Ureter (tissue), 1 donor: ENCODE results near the gene PTPRB. TPM values are rescaled to one million over a fixed set of nuclear protein-coding genes. Genes with fewer than 3 reads are reported as not detected.
A peak's percentile ranks its signal among the peaks of the same experiment; 100 is the strongest.

Experiments used
- DNase-seq: peaks from one replicate; pipeline ENCODE4 v3.0.0-alpha.2; 2020; ENCODE audit warnings: low spot score
- total RNA-seq: library from RNA; stranded (reverse); gene quantifications from one replicate; pipeline ENCODE4 v1.2.4, GENCODE V29; 2023
- donor health status: DM: yes; HTN: yes; CAD: no.

Gene PTPRB
- 28.6 TPM for total RNA-seq

- DNase-seq, result no peak
These were observed at the start of gene PTPRB for GRCh38 chr12:70637303-70638085. PTPRB (minus strand) TSS chr12:70637429; CDS start chr12:70637395, 34 bp downstream.

DNA sequence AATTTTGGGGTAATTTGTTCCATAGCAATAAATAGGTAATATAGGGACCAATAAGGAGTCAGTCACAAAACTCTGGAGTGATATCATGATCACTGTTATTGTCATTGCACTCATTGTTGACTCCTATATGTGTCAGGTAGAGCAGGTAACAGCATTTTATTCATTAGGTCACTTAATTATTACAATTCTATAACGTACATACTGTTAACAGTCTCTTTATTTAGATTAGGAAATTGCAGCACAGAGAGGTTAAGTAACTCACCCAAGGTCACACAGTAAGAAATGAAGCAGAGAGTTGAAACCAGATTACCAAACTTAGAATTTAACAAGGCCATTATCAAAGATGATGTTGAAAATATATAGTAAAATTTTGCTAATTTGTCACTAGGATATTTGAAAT lies 49.7 kb upstream of the PTPRB start:
- DNase-seq, result no peak

- no peak for DNase-seq
These were observed 49.1 kb upstream of the PTPRB start for GRCh38 chr12:70686299-70686698.

GRCh38 chr12:70683976-70684375 lies 46.7 kb upstream of the PTPRB start:
- no peak for DNase-seq

- DNase-seq, result no peak
These were observed 34.5 kb upstream of the PTPRB start for GRCh38 chr12:70671698-70672097.

DNA sequence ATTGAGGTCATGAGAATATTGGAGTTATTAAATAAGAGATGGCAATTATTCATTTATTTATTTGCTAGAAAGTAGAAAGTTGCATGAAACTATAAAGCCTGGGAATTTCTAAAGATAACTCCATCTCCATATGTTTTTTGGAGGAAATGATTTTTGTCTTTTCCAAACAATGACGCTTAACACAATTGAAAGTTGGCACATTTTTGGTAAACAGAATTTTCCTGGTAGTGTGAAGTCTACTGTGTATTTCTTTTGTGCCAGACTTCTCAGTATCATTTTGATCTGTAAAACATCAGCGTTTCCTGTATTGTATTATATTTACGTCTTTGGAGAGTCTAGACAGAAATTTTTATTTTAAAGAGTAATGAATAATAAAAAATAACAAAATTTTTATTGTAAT lies 33.7 kb upstream of the PTPRB start:
- no peak for DNase-seq

GRCh38 chr12:70667253-70667652 lies 30.0 kb upstream of the PTPRB start:
- DNase-seq, result no peak

GRCh38 chr12:70666364-70666763 lies 29.1 kb upstream of the PTPRB start:
- DNase-seq, result no peak

DNA sequence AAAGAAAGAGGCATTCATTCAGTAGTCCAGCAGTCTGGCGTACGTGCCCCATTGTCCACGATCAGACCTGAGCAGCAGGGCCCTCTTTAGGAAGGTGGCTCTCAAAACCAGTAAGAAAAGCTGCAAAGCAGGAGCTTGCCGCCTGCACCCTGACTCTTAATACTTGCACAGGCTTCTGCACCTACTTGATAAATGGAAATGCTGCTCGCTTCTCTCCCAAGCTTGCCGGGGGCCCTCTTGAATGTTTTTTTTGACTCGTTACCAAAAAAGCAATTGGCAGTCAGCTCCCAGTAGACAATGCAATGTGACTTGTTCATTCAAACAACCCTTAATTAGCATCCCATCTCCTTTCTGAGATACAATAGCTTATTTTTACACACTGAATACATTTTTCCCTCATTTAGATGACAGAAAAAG lies 27.2 kb upstream of the PTPRB start:
- DNase-seq, result no peak

GRCh38 chr12:70663838-70664237 lies 26.6 kb upstream of the PTPRB start:
- no peak for DNase-seq

- DNase-seq, result no peak
These were observed 24.4 kb upstream of the PTPRB start for GRCh38 chr12:70661466-70662161.

- no peak for DNase-seq
These were observed 23.5 kb upstream of the PTPRB start for GRCh38 chr12:70660620-70661219.

DNA sequence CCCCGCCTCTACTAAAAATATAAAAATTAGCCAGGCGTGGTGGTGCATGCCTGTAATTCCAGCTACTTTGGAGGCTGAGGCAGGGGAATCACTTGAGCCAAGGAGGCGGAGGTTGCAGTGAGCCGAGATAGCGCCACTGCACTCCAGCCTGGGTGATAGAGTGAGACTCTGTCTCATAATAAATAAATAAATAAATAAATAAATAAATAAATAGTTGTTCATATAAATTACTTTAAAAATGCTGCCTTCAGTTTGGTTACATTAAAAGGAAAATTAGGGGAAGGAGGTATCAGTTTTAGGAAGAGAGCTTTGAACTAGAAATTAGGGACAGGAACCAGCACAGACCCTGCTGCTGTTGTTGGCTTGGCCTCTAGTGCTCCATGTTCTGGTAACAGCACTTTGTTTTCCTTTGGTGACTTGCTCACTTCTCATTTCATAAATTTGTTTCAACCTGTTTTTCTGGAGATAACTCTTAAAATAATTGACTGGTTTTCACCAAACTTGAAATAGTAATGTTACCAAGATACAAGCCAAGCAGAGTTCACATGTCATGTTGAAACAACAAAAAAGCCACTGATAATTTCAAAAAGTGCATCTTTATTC lies 22.9 kb upstream of the PTPRB start:
- DNase-seq, result no peak

DNA sequence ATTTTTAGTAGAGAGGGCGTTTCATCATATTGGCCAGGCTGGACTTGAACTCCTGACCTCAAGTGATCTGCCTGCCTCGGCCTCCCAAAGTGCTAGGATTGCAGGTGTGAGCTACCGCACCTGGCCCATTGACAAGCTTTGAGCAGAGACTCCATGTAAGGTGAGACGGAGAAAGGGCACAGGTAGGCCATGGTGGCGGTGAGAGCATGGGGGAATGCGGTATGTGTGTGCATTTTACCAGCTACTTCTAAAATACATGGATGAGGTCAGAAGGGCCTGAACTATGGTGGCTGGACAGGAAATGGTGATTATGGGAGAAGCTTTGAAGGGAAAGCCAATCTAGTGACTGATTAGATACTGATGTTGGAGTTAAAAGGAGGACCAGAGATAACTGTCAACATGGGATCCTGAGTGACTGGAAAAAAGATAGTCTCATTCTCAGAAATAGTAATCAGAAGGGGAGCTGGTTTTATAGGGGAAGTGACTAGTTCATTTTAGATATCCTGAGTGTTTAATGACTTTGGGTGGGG lies 21.9 kb upstream of the PTPRB start:
- DNase-seq, result no peak

DNA sequence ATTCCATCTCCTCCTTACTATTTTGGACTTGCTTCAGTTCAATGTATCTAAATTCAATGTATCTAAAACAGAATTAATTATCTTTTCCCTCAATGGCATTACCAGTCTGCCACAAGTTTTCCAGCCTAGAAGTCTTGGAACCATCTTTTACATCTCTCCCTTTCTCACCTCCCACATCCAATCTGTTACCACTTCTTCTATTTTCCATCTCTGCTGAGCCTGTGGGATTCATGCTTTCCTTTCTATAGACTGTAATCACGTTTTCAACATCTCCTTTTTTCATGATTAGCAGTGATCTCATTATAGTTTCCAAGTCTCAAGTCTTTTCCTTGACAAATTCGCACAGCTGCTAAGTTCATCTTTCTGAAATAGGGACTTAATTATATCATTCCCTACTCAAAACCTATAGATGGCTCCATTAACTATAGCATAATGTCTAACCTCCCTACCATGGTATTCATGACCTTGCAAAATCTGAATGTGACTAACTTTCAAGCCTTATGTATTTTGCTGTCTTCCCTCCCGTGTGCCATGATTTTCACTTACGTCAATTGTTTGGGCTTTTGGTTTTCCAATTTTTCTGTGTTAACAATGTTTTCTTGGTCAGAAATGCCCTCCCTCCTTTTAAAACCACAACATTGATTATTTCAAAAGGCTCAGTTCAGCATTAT lies 20.5 kb upstream of the PTPRB start:
- no peak for DNase-seq

- DNase-seq, result no peak
These were observed 15.2 kb upstream of the PTPRB start for GRCh38 chr12:70652451-70652850.

DNA sequence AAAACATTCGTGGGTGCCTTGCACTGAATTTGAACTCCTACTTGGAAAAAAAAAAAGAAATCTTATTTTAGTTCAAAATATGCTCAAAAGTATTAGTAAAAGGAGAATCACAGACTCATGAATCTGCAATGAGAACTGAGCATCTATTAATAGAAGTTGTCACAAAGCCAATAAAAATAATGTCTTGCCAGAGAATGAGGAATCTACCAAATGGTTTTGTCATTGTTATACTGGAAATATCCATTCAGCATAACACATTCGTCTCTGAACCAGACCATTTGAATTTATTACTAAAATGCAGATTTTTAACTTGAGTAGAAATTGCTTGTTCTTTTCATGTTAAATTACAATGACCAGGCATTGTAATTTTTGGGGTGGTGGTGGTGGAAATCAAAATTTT lies 11.6 kb upstream of the PTPRB start:
- DNase-seq, result no peak

DNA sequence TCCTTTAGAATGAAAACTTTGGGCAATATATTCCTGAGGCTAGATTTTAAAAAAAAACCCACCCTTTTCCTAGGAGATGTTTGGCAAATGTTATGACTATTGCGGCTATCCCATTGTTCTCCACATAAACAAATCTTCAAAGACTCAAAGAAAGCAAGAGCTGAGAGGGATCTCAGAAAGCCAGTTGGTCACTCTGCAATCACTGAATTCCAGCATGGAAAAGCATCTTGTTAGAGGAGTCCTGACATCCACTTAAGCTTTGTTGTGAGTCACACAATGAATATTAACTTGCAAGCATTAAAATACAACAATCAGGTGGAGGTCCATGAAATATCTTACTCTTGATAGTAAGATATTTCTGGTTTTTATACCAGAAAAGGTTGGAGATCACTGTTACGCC lies 11.0 kb upstream of the PTPRB start:
- DNase-seq, result no peak

DNA sequence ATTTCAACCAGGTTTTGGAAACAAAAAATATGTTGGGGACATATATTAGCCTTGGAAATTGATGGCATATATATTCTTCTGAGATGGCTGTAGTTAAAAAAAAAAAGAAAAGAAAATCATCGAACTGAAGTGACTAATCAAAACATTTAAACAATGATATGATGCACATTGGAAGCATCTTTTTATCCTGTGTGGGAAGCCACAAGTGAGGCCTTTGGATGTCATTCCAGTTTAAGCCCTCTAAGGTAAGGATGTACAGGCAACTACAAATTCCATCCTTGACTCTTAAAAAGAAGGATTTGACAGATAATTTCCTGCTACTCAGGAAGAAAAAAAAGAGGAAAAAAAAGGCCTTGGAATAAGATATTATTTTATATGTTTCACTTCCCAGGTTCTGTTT lies 9.6 kb upstream of the PTPRB start:
- no peak for DNase-seq

DNA sequence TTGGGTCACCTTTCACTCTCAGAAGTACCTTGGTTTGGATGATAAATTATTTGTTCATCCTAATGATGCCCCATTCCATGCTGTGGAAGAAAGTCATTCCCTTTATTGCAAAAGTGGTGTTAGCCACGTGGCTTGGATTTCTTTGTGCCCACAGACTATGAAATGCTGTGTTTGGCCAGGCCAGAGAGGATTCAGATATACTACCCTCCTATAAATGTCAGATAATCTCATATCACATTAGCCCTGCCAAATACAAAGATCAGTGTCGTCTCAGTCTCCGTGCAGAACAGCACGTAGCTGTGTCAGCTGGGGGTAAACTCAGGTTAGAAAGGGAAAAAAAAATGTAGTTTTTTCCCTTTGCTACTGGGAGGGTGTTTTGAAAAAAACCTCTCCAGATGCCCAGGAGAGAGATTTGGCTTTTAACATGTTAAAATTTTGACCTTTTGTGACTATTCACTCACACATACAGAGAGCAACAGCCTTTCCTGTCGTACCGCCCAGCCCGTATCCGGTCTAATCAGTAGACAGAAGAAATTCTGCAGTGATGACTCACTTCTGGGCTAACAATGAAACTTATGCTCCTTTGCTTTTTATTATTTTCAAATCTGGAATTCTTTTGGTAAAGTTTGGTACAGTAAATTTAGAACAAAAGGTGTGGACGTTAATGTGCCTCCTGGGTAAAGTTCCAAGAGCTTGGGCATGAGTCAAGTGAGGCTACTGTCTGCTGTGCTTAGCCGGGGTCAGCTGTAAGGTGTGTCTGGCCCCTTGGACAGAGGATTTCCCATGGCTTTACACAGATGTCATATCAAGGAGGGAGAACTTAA lies 8.5 kb upstream of the PTPRB start:
- DNase-seq, result peak; percentile 62

GRCh38 chr12:70644861-70645260 lies 7.6 kb upstream of the PTPRB start:
- no peak for DNase-seq
